Gastroesophageal sphincter (tissue), 3 donors: ENCODE results near the gene RBKS.

Experiments used
- CTCF ChIP-seq, 4 experiments: fragments of 200-600 bp in 2 of 4; fragments of 450-650 bp in 2 of 4; sonication (generic) in 1 of 4; IDR thresholded peaks; one replicate each; pipeline ENCODE4 v1.5.1; 2017 to 2019; ENCODE audit warnings: antibody characterized with exemption in 4 of 4, mild to moderate bottlenecking in 2 of 4, moderate library complexity in 2 of 4
- EP300 ChIP-seq: sonication (generic); formaldehyde crosslinking; IDR thresholded peaks from one replicate; pipeline ENCODE4 v1.6.1; 2017; ENCODE audit warnings: antibody characterized with exemption, mild to moderate bottlenecking
- POLR2A ChIP-seq, 2 donors: fragments of 450-650 bp; IDR thresholded peaks; one replicate each; pipeline ENCODE4 v1.6.1; 2017; ENCODE audit warnings: antibody characterized with exemption in 2 of 2, mild to moderate bottlenecking in 2 of 2, moderate library complexity in 1 of 2
- POLR2AphosphoS5 ChIP-seq: sonication (generic); formaldehyde crosslinking; IDR thresholded peaks from one replicate; pipeline ENCODE4 v1.6.1; 2017; ENCODE audit warnings: antibody characterized with exemption

- no peak for TF ChIP-seq EP300
- no peak for TF ChIP-seq CTCF (IDR thresholded peaks at IDR 0.05)
- no peak for TF ChIP-seq POLR2AphosphoS5
- TF ChIP-seq POLR2A (IDR thresholded peaks at IDR 0.05): no peak
Observed at GRCh38 chr2:27796791-27797765, 93.1 kb downstream of the RBKS start.
